ENCODE results near the gene JAG1. TPM values are rescaled to one million over a fixed set of nuclear protein-coding genes. Genes with fewer than 3 reads are reported as not detected.

The JAG1 gene
- polyA plus RNA-seq, 10 donors: 29.0 to 53.6 (median 36.3) TPM

DNA sequence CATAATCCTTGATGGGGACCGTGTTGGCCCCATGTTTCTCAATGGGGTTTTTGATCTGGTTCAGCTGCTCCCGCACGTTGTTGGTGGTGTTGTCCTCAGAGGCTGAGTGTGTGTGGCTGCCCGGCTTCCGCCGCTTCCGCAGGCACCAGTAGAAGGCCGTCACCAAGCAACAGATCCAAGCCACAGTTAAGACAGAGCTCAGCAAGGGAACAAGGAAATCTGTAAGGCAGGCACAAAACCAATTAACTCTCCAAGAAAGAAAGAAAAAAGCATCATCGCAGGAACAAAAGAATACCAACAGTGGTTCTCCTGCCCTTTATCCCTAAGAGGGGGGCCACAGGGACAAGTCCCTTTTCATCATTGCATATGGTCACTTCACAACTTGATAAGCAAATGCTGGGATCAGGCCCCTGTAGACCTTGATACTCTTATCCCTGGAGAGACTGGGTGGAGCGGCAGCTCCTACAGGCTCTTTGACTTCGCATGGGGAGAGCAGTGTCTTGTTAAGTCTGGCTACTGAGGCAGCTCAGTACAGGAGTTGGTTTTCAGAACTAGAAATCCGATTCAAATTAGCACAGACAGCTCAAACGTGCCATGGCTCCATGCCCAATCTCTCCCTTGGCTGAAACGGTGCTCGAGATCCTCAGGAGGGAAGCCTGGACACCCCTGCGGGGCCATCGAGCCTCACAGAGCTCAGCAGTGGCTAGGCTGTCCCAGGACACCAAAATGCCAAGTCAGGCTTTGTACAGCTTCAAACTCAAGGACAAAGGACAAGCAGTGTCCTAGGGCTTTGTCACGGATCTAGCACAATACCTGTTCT lies 33.9 kb downstream of the JAG1 start:
- DNase-seq: no peak

DNA sequence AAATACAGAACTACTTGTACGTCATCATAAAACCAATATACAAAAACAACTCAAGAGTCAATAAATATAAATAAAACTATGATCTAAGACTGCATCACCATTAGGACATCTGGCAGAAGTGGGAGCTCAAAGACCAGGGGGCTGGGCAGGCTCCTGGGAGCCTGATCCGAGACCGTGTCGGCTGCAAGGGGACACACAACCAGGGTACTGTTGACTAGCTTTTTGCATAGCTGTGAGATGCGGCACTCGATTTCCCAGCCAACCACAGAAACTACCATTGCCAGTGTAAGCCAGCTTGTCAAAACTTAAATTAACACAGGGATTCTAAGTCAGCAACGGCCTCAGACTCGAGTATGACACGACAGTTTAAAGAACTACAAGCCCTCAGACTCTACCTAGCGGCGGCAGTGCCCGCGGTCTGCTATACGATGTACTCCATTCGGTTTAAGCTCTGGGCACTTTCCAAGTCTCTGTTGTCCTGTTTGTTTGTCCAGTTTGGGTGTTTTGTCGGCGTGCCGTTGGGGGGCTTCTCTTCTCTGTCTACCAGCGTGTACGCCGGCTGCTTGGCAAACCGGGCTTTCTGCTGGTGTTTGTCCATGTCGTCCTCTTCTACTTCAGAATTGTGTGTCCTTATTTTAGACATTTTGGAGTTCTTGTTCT lies 34.6 kb downstream of the JAG1 start:
- no peak for DNase-seq

DNA sequence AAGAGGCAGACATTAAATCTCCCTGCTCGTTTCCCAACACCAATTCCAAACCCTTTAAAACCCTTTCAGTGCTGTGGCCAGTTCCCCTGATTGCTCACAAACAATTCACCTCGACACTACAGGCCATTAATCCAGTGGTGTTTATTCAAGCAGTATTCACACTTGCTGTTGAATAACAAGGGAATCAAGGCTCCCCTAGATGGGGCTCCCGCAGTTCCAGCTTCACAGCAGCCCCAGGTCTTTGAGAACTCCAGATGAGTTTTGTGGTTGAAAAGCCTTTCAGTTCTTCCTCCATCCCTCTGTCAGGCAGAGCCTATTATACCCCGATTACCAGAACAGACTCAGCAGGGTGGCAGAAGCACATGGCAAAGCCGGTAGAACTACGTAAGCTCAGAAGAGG lies 36.2 kb downstream of the JAG1 start:
- no peak for DNase-seq

DNA sequence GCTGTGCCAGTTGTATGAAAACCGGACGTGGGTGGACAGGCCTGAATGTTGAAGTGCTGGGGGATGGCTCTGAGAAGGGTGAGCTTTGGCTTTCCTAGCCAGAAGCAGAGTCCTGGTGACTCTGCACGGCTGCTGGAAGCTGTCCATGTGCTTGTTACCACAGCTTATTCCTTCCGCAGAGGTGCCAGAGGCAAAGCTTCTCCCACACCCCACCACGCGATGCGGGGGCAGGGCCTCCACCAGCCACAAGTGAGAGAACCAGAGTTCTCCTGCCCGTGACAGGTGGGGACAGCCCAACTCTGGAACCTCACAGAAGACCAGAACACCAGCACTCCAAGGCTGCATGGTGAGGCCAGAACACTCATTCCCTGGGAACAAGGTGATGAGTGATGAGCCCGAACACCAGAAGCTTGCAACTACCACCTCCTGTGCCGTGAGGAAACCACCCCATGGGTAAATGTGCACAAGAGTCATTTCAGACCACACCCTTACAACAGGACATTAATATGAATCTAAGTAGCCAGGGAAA lies 36.7 kb downstream of the JAG1 start:
- peak in 1 of 3 donors; percentile 54 for DNase-seq

DNA sequence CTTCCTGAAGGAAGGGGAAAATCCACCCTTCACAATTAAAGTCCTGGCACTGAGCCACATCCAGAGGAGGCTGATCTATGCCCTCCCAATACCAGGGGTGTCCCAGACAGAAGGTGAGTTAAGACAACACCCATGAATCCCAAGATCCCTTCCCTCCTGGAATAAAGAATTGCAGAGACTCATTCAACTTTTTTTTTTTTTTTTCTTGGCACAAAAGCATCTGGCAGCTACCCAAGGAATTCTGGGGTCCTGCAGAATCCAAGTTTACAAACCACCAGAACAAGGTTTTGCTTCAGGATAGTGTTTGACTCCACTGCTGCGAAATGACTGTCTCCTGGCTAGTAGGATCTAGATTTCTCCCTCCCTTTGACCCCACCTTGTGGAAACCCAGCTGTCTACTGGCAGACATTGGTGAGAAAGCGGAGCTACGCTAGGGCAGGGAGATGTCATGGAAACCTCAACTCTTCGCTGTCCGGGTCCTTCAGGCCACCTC lies 37.4 kb downstream of the JAG1 start:
- peak in 2 of 3 donors; percentile 65 to 81 for DNase-seq

DNA sequence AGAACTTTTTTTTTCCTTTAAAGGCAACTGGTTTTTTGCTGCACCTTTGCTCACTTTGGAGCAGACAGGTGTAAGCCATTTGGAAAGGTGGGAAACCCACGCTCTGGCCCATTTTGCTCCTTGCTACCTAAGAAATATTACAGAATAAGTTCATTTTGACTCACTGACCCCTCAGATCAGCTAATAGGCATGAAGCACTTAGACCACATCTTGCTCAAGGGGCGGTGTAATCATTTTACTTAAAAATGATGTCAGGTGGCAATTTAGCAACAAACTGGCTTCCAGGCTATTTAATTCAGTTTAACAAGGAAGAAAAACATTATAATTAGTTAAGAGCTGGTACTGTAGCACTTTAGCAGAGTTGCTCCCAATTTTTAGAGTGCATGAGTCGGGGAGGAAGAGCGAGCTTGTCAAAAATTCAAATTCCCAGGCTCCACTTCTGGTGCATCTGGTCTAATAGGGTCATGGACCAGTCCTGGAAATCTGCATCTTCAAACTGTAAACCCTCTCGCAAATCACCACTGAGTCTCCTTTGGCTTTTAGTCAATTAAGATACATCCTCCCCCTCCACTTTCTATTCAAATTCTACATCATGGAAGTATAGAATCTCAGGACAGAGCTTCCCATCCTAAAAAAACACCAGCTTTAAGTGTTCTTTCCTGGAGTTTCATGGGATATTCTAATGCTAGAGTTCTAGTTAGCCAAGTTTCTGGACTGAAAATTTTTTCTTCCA lies 38.2 kb downstream of the JAG1 start:
- no peak for DNase-seq

DNA sequence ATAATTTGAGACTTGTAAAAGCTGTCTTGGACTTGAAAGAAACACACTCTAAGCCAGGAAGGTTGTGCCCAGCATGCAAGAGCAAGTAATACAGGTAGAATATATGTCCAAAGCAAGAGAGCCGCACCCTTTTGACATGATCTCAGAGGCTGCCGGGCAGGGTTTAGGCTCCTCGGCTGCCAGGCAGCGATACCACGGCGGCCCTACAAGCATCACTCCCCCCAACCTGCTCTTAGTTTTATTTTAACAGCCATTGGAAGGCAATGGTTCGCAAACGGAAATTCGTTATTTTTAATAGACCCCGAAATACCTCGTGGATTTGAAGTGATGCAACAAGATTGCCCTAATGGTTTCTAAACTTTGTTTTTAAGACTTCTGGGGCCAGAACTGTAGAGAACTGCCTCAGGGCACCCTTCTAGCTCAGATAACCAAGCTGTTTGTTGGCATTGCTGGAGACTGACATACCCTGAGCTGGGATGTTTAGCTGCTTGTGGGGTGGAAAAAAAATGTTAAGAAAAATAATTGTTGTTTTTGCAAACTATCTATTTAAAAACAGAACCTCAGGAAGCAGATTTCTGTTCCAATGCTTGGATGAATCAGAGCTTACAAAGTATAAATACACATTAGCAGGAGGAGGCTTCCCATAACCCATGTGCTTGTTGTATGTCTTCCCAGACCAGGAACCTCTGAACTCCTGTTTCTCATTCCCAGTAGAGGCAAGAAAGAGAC lies 39.0 kb downstream of the JAG1 start:
- peak in 1 of 3 donors; percentile 60 for DNase-seq

DNA sequence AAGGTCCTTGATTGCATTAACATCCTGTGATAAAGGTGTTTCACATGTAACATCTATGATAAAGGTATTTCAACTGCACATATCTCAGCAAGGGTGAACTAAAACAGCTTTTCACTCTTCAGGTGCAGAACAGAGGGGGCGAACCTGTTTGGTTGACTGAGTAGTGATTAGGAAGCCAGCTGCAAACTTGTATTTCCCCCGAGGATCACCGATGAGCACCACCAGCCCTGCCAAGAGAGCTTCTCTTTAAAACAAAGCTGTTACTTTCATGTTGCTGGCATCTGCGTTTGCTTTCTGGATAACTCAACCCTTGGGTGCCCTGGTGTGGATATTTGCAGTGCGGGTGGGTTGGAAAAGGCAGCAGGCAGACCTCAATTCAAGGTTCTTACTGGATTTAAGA lies 39.6 kb downstream of the JAG1 start:
- no peak for DNase-seq

DNA sequence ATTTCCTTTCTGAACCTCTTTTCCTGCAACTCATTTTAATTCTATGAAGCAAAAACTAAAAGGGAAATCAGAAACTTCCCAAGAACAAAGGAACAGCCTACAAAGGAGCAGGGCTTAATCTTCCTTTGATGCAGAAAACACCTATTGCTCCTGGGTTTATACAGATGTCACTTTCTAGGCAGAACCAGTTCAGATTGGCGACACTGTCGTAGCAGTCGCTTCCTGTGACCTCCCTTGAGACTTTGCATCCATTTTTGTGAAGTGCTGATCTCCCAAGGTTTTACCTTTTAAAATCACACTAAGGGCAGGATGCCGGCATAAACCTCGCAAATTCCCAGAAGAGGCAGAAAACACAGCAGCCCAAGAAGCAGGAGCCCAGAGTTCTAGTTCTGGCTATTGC lies 40.1 kb downstream of the JAG1 start:
- DNase-seq: no peak

DNA sequence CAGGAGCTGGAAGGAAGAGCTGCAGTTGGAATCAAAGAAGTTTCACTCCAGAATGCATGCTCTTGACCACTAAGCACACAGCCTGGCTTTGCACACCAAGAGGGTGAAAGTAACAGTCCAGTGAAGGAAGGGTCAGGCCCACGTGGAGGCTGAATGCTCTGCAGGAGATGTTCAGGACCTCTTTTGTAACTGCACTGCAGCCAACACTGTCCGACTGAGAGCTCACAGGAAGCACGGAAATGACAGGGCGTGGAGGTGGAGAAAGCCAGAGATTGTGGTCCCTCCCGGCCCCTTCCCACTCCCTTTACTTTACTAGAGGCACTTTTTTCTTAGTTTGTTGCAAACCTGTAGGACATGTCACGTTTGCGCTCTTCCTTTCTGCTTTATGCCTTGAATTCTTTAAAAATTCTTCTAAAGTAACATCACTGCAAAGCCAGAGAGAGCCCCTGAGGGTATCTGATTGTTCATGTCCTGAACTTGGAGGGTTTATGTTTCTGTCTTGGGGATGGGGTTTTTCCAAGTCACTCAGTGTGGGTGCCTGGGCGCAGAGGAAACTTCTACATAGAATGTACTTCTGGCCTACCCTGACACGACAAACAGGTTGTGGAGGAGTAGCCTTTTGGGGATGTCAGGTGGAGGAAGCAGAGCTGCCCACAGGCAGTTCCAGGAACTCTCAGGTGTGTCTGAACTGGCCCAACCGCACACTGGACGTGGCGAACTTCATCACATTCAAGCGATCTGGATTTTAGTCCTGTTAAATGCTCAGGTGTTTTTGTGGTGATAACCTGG lies 40.9 kb downstream of the JAG1 start:
- no peak for DNase-seq

DNA sequence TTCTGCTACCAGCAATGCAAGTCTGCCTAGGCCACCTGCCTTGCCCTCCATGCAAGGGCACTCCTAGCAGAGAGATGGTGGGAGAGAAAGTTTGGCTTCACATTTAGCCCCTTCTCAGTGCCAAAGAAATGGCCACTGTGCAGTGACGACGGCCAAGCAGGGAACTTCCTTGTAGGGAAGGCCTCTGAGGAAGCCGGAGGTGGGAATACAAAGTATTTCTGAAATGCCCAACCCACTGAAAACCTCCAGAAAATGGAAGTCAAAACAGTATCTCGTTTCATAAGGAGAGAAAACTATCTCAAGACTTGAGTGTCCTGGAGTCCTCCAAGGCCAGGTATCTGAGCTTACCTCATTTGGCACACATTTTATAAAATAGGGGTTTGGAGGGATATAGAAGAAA lies 42.7 kb downstream of the JAG1 start:
- DNase-seq: no peak

DNA sequence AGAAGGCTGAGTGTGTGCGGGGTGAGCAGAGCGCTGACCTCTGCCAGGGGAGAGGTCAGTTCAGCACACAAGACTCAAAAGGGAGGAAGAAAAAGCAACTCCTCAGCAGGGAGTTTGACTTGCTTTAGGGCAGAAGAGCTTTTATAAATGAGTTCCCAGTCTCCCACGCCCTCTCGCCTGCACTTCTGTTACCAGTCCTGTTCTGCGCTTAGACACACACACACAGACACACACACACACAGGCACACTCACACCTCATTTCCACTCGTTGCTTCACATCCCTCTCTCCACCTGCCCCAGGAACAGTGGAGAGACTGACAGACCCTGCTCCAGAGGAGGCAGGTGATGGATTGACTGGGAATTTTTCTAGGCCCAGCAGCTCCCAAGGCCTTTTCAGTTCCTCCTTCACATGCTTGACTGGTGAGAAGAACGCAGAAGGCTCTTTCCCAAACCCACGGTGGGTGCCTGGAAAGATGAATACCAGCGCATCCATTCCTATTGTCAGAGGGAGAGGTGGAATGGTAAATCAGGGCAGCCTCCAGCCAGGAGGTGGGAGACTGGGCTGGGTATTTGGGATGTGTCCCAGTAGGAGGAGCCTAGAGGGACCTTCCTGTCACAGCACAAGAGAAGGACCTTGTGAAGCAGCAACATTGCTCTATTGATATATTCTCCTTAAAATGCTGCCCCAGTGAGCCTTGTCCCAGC lies 43.7 kb downstream of the JAG1 start:
- DNase-seq: peak in 1 of 3 donors; percentile 42

DNA sequence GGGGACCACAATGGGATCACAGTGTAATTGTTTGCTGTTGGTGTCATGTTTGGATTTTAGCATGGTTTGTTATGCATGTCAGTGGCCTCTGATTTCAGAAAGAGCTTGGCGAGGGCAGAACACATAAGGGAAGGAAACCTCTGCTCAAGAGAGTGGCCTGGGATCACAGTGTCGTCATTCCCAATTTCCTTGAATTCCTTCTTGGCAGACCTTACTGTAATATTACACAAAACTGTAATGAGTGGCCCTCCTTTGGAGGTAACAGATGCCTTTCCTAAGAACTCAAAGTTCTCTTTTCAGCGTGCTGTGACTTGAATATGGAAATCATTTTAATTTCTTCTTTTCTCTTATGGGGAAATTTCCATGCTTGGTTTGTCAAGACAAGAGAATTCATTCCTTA lies 46.9 kb downstream of the JAG1 start:
- DNase-seq: peak in 2 of 3 donors; percentile 61 to 78

DNA sequence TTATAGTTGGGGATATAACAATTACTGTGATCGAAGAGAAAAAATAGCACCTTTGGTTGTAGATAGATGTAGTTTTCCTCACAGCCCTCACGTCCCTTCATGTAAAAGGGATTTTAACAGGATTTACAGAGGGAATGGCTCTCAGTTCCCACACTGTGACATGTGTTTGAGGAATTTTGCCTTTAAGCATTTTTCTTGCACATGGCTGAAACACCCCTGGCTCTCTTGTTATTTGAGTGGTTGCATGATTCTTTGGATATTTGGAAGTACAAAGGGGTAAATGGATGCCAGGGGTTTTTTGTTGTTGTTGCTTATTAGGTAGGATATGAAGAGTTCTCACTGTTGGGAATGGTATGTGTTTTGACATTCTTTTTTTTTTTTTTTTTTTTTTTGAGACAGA lies 48.2 kb downstream of the JAG1 start:
- DNase-seq: no peak

DNA sequence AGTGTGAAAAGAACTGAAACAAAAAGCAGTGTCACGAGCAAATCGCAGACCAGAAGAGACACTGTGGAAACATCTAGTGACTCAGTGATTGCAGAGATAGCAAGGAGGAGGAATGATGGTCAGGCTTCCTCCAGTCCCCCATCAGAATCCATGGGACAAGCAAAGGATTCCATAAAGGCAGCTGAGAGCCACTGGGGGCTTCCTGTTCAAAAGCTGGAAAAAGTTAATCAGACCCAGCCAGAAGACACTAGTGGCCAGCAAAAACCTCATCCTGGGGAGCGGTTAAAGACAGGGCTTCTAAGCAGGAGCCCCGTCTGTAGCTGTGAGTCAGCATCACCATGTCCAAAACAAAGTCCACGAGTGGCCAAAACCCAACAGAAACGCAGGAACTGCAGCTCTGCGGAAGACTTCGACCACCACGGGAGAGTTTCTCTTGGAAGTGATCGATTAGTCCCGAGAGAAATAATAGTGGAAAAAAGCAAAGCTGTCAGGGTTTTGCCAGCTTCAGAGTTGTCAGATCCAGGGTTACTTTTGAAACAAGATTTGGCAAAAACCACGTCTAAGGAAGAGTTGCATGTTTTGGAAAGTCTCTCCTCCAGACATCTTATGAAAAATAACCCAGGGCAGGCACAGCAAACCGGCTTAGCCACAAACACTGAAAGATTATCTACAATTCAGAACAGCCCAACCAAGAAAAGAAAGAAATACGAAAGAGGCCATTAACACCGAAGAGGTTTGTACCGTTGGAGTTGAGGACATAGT lies 51.0 kb downstream of the JAG1 start:
- peak; percentile 61 to 89 (median 83) for DNase-seq

DNA sequence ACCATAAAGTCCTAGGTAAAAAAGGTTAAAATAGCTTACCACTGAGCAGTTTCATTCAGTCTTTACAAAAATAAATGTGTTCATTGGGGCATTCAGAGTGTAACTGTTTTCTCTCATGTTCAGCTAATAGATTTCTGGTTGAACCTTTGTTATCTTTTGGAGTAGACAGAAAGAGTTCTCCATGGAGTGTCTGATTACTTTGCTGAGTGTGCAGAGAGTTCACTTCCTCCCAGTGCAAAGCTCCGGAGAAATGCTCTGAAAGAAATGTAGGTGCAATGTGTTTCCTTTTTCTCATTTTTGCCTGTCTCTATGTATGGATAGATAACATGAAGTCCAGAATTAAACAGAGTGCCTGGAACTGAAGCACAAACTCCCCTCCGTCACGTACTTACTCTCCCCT lies 52.6 kb downstream of the JAG1 start:
- DNase-seq: no peak

DNA sequence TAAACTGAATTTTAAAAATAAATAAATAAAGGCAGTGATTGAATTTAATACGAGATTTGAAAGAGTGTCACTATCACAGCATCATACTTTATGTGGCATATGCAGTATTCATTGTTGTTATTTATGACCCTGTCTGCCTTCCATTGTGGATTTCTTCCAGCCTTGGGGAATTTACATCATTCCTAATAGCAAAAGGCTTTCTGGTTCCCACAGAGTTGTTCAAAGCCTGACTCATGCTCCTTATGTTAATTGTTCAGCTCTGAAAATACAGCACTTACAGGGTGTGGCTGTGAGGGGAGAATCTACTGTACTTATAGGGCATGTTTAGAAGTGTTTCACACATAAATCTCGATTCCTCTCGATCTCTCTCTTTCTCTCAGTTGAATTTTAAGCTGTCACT lies 54.4 kb downstream of the JAG1 start:
- DNase-seq: peak; percentile 57 to 84 (median 82)

DNA sequence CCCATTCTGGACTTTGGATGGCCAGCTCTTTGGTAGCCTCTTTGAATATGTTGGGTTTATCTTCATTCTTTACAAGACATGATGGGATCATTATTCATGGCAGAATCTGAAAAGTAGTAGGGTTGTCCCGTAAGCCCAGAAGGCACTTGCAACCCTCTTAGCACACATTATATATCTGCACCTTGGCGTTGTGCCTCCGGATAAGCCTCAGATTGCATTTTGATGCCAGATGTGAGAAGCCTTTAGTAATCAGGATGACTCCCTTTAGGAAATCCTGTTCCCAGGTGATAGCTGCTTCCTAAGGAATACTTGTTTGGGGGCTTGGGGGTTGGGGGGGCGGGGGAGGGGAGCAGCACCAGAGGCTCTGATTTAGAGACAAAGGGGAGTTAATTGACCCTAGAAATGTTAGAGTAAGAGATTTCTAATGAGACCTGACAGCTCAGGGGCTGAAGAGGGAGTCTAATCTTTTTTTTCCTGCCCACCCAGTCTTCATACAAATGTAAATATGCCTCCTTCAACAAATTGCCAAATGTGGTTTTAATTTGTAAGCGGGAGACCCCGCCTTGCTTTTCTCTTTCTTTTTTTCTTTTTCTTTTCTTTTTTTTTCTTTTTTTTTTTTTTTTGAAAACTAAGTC lies 55.1 kb downstream of the JAG1 start:
- DNase-seq: peak in 1 of 3 donors; percentile 49

Measured in muscle of back (tissue), 11 donors.